Fibroblast of villous mesenchyme (primary cell): ENCODE data around the gene TMEM92. TPM values are rescaled to one million over a fixed set of nuclear protein-coding genes. Genes with fewer than 3 reads are reported as not detected.

ENCODE experiments used
- DNase-seq: peaks from one replicate; pipeline ENCODE4 v3.0.0-alpha.2; 2010; ENCODE audit warnings: low read depth
- H3K4me3 ChIP-seq: 2 replicates; pipeline ENCODE4 v1.5.1; 2011; ENCODE audit warnings: low read depth, mild to moderate bottlenecking, low read length
- total RNA-seq: library from RNA; depleted of rRNA; stranded (reverse); fragments of >200 nt; gene quantifications from 2 replicates; pipeline ENCODE4 v1.2.3, GENCODE V29; 2012
- TF ChIP-seq, protein P1 (sequence below): IDR thresholded peaks from 2 replicates; pipeline ENCODE4 v1.5.1; 2012; ENCODE audit warnings: low read depth, mild to moderate bottlenecking, low read length; ENCODE audit not compliant: insufficient read depth

The TMEM92 gene
- total RNA-seq, 1 donor, result not detected

GRCh38 chr17:50256826-50257618, 17.2 kb upstream of the TMEM92 start:
- no peak overlapping the region for H3K4me3 ChIP-seq
- TF ChIP-seq, protein P1, sequence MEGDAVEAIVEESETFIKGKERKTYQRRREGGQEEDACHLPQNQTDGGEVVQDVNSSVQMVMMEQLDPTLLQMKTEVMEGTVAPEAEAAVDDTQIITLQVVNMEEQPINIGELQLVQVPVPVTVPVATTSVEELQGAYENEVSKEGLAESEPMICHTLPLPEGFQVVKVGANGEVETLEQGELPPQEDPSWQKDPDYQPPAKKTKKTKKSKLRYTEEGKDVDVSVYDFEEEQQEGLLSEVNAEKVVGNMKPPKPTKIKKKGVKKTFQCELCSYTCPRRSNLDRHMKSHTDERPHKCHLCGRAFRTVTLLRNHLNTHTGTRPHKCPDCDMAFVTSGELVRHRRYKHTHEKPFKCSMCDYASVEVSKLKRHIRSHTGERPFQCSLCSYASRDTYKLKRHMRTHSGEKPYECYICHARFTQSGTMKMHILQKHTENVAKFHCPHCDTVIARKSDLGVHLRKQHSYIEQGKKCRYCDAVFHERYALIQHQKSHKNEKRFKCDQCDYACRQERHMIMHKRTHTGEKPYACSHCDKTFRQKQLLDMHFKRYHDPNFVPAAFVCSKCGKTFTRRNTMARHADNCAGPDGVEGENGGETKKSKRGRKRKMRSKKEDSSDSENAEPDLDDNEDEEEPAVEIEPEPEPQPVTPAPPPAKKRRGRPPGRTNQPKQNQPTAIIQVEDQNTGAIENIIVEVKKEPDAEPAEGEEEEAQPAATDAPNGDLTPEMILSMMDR, result no peak
- no peak for DNase-seq

GRCh38 chr17:50257676-50258224, 16.5 kb upstream of the TMEM92 start:
- H3K4me3 ChIP-seq, result no peak overlapping the region
- TF ChIP-seq, protein P1, result no peak
- no peak for DNase-seq

DNA sequence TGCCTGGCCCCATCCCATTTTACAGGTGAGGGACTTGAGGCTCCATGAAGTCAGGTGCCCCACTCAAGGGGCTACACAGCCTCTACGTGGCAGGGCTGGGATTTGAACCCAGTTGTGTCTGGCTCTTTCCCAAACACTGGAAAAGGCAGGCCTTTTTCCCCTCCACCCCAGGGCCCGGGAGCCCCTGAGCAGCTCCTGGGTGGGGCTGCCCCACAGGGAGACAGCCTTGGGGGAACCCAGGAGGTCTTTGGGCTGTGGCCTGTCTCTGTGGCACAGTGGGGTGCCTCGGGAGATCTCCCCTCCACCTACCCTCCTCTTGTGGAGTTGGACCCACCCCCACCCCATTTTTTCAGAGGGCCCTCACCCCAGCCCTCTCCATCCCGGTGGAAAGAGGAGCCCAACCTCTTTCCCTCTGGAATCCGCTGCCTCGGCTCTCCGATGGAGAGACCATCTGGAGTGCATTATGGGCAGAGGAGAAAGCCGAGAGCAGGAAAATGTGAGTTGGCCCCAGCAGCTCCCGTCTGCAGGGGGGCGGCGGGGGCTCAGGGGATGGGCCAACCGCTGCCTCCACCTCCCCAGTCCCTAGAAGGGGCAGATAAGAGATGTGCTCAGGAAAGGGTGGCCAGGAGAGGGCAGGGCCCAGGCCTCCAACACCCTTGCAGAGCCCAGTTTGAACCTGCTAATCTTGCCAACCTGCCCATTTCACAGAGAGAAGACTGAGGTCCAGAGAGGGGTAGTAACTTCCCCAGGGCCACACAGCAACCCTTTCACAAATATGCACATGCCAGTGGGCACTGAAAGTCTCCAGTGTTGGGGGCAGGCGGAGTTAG, 15.4 kb upstream of the TMEM92 start:
- DNase-seq, result no peak
- H3K4me3 ChIP-seq, result no peak overlapping the region
- TF ChIP-seq, protein P1, result no peak

GRCh38 chr17:50259477-50260324, 14.6 kb upstream of the TMEM92 start:
- DNase-seq, result no peak
- H3K4me3 ChIP-seq, result no peak overlapping the region
- TF ChIP-seq, protein P1, result no peak

- H3K4me3 ChIP-seq, result no peak overlapping the region
- DNase-seq, result no peak
- TF ChIP-seq, protein P1, result no peak
Measured at GRCh38 chr17:50260501-50260911, 13.8 kb upstream of the TMEM92 start.
